Non-pigmented ciliary epithelial cell (primary cell): ENCODE results near the gene TRMT44.

ENCODE experiments used
- DNase-seq: peaks from one replicate; pipeline ENCODE4 v3.0.0-alpha.2; 2010; ENCODE audit warnings: low read depth

TRMT44 gene

DNA sequence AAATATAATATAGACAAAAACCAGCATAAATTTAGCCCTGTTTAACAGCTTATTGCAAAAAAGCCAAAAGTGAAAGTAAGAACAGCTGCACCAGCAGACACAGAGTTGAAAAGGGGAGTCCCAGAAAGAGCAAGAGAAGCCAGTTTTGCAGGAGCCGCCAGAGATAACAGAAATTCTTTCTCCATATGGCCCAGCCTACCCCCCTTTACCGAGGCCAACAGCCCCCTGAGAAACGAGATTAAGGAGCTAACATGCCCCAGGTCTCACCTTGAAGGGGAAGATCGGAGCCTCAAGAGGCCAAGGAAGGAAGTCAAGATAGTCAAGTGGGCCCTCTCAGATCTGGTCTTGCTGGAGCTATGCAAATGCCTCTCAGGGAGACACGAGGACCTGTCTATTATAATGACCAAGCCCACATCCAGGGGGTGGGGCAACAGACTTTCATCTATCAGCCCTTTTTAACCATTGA, 4.9 kb upstream of the TRMT44 start:
- DNase-seq: no peak

DNA sequence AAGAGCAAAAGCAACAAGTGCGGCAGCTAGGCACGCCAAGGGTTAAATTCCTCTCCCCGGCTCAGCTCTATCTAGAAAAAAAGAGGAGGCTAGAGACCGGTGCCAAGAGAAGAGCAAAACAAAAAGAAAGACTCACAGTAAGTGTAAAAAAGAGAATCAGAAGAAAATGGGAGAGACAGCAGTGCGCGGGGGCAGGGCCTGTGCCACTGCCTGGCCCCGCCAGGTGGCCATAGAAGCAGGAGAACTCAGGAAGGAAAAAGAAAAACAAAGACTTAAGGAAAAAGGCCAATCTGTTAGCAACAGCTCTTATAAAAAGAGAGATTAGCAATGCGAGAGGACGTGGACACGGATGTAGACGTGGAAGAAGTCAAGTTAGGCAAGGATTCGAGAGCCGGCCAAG, 3.3 kb upstream of the TRMT44 start:
- no peak for DNase-seq

DNA sequence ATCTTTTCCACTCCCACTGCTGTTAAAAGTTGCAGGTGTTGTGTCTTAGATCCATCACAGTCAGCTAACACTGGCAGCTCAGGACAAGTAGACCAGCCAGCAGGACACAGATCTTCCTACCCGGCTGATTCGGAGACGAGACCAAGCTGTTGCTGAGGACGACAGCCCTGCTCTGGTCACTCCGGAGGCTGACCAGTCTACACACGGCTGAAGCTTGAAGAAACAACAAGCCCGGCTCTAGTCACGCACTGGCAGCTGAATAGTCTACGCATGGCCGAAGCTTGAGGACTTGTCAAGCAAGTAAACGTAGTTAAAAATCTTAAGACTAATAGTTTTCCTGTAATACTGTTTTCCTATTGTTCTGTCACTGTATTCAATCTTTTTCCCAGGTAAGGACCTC, 1.8 kb upstream of the TRMT44 start:
- DNase-seq: no peak

DNA sequence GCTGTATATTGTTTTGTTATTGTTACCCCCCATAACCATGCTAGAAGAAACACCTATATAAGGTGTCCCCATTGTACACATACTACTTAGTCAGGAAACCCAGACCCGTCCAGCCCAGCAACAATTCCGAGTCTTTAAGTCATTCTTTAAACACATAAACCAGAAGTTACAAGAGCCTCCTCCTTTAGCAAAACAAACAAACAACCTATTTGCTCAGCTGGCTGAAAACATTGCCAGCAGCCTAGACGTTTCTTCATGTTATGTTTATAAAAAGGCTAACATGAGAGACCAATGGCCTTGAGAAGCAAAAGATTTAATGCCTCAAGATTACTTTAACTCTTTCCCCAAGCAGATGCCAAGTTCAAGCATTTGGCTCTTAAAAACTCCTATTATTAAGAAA, 1.4 kb upstream of the TRMT44 start:
- DNase-seq: no peak

DNA sequence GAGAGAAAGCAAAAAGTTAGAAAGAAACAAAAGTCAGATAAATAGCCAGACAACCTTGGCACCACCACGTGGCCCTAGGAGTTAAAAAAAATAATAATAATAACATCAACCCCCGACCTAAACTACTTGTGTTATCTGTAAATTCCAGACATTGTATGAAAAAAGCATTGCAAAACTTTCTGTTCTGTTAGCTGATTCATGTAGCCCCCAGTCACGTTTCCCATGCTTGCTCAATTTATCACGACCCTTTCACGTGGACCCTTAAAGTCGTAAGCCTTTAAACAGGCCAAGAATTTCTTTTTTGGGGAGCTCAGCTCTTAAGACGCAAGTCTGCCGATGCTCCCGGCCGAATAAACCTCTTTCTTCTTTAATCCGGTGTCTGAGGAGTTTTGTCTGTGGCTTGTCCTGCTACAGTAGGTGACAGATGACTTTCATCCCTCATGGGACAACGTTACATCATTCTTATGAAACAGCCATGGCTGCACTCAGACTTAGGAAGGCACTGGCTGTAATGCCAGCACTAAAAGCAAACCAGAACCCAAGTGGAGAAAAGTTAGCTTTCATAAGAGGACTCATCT, 574 bp upstream of the TRMT44 start:
- DNase-seq: no peak

DNA sequence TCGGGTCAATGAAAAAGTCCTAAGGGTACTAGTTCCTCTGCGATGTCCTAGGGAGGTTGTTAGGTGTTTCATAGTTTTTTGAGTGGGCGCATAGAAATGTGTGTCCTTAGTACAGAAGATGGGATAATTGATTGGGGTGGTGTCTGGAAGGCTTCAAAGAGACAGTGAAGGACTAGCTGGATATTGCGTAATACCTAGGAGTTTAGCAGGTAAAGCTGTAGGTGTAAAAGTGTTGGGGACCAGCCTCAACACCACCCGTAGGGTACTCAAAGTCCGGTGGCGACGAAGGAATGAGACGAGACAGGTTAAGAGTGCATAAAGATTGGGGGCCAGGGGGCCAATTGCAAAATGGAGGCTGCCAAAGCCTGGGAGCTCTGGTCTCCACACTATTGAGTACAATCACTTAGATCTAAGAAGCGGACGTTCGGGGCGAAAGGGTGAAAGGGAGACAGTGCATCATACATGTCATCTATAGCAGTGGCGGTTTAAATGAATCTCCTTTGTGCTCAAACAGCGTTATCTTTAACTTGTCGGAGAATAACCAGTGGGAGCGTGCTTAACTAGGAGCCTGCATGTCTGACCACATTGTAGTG, 1.0 kb downstream of the TRMT44 start:
- DNase-seq: no peak

DNA sequence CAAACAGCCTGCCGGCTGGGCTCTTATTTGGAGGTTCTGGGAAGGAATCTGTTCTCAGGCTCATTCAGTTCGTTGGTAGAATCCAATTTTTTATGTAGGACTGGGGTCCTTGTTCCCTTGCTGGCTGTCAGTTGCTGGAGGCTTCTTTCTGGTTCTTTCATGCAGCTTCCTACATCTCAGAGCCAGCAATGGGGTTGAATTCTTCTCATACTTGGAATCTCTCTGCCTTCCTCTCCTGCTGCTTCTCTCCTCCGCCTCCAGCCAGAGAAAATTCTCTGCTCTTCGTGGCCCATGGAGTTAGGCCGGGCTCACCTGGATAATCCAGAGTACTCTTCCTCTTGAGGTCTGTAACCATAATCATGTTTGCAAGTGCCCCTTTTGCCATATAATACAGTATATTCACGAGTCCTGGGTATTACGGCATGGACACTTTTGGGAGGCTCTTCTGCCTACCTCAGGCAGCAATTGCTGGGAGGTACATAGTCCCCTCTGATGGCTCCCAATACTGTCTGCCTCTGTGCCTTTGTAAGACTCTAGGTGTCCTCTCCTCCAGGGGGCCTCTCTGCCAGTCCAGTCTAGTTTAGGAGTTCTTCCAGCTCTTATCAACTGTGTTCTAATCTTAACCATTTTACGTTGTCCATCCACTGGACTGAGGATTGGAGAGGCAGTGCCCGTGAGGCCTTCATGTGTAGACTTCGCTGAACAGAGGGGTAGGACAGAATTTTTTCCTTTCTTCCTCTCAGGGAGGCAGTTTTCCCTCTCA, 2.2 kb downstream of the TRMT44 start:
- DNase-seq: no peak

DNA sequence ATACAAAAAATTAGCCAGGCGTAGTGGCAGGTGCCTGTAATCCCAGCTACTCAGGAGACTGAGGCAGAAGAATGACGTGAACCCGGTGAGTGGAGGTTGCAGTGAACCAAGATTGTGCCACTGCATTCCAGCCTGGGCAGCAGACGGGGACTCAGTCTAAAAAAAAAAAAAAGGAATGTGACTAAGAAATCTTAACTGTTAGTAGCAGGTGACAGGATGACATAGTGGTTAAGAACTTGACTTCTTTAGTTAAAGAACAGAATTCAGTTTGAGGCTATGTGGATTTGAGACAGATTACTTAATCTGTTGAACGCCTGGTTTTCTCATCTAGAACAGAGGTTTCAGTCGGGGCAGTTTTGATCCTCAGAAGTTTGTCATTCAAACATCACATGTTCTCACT, 3.2 kb downstream of the TRMT44 start:
- DNase-seq: no peak

DNA sequence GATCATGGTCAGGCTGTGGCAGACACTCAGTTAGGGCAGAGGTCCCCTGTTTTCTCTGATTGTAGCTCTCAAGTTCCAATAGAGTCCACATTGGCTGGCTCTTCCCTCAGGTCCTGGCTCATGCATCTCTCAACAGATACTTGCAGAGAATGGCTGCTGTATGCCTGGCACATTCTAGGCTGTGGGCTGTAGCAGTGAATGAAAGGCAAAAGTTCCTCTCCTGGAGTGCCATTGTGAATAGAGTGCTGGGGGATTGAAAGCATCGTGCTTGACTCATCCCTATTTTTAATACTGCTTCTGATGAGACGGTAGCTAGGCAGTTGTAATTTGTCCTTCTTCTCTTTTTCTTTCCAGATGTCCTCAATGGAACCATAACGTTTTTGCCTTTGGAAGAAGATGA, 5.5 kb downstream of the TRMT44 start:
- no peak for DNase-seq

DNA sequence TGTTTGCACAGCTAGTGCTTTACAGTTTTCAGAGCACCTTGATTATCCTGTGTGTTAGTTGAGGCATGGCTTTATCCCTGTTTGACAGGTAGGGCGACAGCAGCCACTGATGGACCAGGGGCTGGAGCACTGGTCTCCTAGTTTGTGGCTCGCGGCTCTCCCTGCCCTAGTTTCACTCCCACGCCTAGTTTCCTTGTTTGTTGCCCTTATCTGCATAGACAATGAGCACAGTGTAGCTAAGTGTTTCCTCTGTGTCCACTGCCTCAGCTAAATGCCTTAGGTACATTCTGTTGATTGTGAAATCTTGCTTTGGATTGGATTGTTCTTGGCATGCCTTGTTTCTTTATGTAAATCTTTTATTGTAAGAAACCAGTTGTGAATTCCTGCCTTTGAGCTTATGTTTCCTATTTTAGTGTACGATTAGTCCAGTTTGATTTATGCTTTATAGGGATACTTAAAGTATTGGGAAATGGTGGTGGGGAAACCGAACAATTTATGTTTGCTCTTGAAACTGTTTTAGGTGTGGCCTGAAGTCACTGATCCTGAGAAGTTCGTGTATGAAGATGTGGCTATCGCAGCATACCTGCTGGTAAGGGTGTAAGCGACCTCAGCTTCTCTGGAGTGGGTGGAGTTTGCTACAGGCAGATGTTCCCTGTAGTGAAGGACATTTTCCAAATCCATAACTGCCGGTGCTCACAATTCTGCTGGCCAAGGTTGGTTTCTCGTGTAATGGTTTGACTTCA, 11.0 kb downstream of the TRMT44 start:
- no peak for DNase-seq

DNA sequence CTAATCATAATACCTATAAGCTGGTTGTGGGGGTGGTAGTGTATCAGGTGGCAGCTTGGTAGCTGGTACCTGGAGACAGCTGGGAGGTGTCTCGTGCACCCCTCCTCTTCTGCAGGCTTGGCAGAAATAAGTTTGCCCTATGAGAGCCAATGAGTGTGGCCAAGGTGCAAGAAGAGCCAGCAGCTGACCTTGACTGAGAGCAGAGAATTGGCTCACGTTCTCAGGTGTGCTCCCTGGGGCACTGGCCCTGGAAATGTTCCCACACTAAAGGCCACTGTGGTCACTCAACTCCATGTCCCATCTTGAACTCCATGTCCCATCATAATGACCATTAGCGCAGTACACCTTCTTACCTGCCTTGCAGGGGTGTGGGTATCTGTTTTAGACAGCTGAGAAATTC, 13.4 kb downstream of the TRMT44 start:
- no peak for DNase-seq

DNA sequence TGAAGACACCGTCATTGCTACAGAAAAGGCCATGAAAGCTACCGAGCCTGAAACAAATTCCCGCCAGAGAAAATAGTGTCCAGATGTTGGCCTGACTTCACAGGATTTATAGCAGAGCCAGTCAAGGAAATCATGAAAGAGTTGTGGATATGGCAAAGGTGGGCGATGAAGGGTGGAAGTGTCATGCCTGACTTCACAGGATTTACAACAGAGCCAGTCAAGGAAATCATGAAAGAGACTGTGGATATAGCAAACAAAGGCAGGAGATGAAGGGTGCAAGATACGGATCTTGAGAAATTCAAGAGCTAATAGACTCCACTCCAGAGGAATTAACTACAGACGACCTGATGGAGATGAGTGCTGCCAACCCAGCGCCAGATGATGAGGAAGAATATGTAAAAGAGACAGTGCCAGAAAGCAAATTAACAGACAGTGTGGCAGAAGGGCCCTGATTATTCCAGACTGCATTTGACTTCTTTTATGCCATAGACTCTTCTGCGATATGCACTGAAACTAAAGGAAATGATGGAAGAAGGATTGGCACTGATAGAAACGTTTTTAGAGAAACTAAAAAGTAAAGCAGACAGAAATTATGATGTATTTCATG, 17.2 kb downstream of the TRMT44 start:
- no peak for DNase-seq

DNA sequence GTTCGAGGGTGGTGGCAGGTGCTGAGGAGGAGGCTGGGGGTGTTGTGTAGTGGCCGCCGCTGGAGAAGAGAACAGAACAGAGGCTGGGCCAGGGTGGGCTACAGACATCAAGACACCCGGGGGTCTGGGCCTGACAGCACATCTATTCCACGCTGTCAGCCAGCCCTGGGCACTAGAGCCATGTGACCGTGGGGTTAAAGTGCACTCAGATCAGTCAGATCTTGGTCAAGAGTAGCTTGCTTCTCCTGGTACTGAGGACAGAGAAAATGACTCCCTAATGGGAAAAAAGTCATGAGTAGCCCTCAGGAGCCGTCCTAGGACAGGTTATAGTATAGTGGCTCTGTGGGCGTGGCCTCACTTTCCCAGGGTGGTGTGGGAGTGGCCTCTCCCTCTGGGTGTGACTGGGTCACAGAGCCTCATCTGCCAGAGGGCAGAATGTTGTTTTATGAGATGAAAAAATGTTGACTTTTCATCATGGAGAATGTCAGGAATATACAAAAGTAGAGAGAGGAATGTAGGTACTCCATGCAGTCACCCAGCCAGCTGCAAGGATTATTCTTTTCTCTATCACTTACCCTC, 19.4 kb downstream of the TRMT44 start:
- no peak for DNase-seq

DNA sequence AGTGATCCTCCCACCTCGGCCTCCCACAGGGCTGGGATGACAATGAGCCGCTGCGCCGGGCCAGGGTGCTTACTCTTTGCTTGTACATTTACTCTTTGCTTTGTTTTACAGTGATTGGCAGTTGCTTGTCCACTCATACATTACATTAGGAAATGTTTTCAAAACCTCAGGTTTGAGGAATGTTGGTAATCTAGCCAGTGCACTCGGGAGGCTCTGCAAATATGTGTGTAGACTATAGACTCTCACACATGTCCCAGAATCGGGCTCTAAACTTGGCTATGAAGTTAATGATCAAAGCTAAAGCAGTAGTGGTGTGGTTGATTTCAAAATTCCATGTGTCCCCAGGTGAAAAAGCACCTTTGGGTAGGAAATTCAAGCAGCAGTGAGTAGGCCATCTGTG, 20.5 kb downstream of the TRMT44 start:
- no peak for DNase-seq

DNA sequence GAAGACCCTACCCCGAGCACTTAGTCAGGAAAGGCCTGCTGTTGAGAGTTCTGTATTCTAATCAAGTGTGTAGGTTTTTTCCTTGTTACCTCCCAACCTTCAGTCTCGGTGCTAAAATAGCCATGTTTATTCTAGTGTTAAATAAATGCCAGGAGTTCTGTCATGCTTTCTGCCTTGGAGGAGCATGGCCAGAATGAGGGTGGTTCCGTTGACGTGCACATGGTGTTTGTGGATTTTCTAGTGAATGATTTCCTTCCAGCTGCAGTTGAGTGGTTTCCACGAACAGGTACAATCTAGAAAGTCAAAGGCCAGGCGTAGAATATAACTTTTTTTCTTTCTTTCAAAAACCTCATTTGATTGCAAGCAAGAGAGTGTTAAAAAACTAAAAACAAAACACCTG, 21.0 kb downstream of the TRMT44 start:
- DNase-seq: no peak

DNA sequence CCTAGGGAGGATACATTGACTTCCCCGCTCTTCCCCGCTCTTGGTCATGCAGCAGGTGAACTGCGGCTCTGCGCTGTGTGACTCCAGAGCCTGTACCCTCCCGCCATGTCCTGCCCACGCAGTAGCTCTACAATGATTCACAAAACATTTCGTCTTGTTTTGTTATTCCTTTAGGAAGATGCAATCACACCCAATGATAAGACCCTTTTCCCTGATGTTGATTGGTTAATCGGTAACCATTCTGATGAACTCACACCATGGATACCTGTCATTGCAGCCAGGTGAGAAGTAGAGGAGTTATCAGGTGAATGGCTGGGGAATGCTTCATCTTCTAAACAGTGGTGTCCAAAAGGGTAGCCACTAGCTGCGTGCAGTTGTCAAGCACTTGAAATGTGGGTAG, 23.2 kb downstream of the TRMT44 start:
- no peak for DNase-seq

DNA sequence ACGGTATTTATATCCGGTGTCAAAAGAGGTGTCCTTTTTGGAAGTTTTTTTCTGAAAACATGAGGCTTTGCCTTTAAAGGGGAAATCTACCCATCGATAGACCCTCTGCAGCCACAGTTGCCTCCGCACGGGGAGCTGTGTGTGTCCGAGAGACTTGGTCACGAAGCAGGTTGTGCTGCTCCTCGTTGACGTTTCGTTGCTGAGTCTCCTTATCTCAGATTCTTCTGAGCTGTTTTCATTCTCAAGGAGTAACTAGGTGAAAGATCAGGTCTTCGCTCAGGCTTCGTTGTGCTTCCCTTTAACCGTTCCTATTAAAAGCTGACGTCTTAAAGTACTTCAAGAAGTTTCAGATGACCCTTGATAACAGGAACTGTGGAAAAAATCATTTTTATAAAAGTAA, 23.8 kb downstream of the TRMT44 start:
- no peak for DNase-seq

DNA sequence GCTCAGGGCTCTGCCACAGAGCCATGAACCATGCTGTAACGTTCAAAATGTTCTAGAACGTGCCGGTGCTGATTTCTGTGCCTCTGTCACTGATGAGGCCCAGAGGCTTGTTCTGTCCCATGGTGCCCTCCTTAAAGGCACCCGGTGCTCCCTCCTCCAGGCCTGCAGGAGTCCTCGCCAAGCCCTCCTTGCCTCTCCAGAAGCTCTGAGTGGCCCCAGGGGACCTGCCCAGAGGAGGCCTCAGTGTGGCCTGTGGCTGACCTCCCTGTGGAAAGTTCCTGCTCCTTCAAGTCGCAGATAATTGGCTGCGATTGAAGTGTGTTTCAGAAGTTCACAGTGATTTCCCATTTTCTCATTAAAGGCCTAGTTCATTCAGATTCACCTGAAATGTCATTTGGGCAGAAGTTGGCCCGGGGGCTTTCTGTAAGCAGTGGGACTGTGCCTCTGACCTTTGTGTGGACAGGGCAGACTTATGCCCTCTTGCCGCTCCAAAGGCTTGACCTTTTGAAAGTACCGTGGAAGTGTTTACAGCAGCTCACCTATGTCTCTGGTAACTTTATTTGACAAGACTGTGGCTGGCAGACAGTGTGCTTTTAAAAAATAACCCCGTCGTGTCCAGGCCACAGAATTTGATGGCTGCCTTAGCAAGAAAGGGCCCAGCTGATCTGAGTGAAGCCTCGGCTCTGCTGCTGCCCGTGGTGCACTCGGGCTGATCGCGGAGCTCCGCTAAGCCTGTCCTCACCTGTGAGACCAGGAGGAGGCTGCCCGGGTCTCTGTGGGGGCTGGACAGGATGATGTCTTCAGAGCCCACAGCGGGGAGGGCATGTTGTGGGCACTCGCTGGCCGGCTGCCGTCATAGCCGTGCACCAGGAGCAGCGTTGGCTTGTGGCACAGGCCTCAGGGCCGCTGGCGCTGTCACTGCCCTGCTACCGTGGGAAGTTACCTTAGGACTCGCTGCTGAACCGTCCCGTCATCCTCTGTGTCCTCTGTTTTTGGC, 25.3 kb downstream of the TRMT44 start:
- no peak for DNase-seq

DNA sequence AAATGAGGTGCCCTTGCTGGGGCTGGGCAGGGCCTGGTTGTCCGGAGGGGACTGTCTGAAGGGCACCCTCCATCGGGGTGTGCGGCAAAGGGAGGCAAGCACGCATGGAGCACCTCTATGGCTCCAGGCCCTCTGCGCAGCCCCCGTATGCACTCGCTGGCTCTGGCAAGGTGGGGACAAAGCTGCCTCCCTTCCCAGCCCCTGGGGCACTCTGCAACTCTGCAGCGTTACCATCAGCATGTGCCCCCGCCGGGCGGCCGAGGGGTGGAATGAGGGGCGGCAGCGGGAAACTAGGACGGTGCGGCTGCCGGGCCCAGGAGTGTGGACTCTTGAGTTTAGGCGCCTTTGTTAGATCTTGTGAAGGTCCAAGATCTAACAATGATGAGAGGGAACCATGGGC, 26.4 kb downstream of the TRMT44 start:
- no peak for DNase-seq

DNA sequence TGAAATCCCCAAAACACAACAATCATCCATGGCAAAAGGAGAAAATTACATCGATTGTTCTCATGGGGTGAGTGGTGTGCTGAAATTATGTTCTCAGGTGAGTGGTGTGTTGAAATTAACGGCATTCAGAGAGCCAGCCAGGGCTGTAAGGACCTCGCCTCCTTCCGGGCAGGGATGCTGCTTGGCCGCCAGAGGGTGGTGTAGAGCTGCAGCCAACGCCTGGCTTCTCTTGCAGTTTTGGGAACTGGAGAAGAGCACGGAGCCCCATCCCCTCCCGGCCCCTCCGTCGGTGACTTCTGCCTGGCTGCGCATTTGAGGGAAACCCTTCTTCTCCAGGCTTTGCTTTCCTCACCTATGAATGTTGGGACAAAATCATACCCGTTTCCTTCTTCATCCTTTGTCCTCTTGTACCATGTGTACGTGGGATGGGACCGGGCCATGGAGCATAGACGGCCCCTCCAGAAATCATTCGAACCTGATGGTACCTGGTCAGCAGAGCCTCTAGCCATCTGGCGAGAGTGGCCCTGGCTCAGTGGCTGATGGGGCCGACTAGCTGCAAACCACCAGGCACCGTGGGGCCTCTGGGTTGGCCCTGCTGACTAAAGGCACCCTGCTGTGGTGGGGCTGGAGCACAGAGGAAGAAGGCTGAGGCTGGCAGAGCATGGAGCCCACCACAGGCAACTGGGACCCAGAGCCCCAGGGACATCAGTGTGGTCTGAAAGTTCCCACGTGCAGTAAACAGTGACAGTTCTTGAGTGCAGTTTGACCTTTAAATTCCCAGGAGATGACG, 28.4 kb downstream of the TRMT44 start:
- no peak for DNase-seq
